Measurements from ENCODE around the gene HORMAD2.
"Not testable (repeated sequence)": the region's sequence is repeated elsewhere in the genome, so short reads cannot be mapped to it uniquely, and the experiment has no call there.

The HORMAD2 gene

DNA sequence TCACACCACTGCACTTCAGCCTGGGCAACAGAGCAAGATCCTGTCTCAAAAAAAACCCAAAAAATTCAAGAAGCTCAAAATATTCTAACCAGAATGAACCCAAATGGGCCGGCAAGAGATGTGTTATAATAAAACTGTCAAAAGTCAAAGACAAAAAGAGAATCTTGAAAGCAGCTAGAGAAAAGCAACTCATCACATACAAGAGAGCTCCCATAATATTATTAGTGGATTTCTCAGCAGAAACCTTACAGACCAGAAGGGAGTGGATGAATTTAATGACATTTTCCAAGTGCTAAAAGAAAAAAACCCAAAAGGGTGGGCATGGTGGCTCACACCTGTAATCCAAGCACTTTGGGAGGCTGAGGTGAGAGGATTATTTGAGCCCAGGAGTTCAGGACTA is 22.9 kb upstream of the HORMAD2 start:
- DNase-seq: no peak

DNA sequence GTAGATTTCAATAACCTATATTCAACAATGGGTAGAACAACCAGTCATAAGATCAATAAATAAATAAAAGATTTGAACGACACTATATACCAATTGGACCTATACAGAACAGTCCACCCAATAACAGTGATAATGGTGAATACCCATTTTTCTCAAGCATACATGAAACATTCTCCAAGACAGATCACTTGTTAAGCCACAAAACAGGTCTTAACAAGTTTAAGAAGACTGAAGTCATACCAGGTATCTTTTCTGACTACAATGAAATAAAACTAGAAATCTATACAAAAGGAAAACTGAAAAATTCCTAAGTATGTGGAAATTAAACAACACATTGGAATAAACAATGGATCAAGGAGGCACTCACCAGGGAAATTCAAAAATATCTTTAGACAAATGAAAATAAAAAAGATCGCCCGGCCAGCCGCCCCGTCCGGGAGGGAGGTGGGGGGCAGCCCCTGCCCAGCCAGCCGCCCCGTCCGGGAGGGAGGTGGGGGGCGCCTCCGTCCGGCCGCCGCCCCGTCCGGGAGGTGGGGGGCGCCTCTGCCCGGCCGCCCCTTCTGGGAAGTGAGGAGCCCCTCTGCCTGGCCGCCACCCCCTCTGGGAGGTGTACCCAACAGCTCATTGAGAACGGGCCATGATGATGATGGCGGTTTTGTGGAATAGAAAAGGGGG is 20.8 kb upstream of the HORMAD2 start:
- DNase-seq: not testable (repeated sequence)

DNA sequence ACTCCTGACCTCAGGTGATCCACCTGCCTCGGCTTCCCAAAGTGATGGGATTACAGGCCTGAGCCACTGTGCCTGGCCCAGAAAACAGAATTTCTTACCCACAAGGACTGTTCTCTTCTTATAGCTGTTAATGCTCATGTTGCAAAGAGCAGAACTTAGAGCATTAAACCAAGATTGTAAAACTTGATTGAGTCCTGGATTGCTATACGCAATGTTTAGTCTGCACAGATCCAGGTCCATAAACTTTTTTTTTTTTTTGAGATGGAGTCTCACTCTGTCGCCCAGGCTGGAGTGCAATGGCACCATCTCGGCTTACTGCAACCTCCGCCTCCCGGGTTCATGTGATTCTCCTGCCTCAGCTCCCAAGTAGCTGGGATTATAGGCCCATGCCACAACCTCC is 19.2 kb upstream of the HORMAD2 start:
- DNase-seq: not testable (repeated sequence)

DNA sequence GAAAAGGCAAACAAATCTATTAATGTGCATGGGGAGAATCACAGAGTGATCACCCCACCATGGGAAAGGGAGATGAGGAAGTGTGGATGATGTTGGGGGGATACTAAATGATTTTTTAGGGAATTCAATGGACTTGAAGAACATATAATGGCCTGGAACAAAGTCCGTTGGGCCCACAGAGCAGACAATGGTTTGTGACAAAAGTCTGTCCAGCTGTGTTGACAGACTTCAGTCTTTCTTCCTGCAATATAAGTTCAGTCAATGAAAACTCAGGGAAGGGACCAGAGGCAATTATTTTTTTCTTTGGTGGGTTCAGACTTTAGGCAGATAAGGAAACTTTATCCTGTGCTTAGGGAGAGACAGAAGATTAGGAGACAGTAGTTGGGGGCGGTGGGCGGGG is 18.0 kb upstream of the HORMAD2 start:
- no peak for DNase-seq

DNA sequence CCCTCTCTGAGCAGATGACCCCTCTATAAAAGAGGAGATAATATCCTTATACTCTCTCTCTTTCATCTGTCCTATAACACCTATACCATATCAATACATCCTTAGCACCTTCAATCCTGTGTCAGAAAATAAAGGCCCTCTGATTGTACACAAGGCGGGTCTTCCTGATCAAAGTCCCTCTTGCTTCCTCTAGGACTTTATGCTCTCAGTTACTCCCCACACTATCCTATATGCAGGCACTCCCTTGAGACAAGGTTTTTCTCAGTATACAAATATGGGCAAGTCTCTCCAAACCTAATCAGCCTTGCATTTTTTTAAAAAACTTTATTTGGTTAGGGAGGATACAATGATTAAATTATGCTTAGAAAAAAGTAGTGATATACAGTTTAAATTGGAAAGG is 17.3 kb upstream of the HORMAD2 start:
- no peak for DNase-seq

DNA sequence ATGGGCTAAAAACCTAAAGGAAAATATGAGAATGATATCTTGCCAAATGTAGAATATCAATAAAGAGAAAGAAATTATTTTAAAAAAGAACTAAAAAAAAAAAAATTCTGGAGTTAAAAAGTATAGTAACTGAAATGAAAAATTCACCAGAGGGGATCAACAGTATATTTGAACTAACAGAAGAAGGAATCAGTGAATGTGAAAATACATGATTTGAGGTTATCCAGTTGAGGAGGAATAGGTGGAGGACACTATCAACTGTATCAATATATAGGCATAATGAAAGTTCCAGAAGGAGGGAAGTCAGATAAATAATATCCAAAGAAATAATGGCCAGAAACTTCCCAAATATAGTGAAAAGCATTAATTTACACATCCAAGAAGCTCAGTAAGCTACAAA is 16.1 kb upstream of the HORMAD2 start:
- no peak for DNase-seq

DNA sequence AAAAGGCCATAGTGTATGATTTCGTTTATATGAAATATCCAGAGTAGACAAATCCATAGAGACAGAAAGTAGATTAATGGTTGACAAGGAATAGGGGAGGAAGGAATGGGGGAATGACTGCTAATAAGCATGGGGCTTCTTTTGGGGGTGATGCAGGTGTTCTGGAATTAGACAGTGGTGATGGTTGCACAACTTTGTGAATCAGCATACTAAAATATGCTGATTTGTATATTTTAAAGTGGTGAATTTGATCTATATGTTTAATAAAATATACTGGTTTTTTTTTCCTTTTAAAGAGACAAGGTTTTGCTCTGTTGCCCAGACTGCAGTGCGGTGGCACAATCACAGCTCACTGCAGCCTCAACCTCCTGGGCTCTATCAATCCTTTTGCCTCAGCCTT is 6.5 kb upstream of the HORMAD2 start:
- no peak for DNase-seq

DNA sequence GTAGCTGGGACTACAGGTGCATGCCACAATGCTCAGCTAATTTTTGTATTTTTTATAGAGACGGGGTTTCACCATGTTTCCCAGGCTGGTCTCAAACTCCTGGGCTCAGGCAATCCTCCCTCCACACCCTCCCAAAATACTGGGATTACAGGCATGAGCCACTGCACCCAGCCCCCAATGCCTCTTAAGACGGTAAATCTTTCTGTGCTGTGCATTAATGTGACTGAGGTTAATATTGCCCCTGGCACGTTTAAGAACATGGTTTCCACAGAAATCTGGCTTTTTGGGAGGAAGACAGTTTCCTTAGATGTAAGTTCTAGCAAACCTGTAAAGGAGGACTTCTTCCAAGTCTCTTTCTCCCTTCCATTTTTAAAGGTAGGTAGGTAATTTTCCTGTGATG is 6.1 kb upstream of the HORMAD2 start:
- DNase-seq: no peak

DNA sequence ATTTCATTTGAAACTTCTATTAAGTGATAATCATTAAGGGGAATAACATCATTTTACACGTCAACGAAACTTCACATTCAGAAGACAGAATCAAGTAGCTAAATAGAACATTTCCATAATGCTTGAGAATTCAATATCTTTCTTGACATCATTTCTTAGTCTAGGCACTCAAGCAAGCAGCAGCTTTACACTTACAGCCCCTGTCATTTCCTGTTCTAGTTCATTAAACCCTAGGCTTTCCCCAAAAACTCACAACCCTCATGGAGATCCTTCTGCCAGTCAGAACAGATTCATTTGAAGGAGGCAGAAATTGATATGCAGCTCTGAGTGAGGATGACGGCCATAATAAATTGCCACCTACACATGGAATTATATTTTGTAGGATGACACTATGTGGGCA is 5.3 kb upstream of the HORMAD2 start:
- DNase-seq: no peak

DNA sequence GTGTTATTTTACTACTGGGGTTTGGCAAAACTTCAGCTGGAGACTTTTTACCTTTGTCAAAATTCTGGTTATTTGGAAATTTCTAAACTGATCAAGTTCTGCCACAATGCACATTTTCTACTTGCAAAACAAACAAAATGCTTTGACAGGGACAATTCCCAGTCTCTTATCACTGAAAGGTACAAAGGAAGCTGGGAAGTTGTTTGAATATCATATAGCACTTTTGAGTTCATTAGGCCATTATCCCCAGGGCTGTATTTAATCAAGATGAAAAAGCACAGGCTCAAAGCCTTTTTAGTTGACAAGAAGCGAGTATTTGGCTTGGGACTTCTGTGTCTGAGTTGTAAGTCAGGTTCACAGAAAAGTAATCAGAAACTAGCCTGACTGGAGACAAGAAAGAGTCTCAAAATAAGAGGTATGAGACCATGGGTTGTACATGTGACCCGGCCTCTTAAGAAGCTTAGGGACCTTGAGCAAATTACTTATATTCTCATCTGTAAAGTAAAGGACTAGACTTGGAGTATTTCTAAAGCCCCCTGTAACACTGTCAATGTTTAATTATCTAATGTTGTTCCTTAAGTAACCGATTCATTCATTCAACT is 2.9 kb upstream of the HORMAD2 start:
- DNase-seq: no peak

DNA sequence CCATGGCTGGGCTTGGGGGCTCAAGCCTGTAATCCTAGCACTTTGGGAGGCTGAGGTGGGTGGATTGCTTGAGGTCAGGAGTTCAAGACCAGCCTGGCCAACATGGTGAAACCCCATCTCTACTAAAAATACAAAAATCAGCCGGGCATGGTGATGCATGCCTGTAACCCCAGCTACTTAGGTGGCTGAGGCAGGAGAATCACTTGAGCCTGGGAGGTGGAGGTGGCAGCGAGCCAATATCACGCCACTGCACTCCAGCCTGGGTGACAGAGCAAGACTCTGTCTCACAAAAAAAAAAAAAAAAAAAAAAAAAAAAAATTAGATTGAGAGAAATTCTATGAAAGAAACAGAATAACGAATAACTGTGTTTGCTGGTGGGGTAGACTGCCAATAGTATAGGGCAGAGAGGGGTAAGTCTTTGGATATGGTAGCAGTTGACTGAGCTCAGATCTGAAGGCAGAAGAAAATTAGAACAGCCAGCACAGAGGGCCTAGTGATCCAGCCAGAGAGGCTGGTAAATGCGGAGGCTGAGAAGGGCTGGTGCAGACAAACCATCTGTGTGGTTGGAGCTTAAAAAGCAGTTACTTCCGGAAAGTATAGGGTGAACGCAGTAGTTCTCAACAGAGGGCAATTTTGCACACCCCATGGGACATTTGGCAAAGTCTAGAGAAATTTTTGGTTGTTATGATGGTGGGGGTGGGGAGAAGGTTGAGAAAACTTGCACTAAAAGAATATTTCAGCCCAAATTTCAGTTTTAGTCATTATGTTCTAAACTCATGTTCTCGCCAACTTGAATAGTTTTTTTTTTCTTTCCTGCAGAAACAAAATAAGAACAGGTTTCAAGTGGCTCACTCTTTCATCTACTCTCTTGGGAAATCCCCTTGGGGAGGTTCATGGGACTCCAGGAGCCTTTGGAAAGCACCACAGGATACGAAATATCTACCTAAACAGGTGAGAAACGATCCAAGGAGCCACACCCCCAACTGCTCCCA is 1.6 kb upstream of the HORMAD2 start:
- DNase-seq: no peak

DNA sequence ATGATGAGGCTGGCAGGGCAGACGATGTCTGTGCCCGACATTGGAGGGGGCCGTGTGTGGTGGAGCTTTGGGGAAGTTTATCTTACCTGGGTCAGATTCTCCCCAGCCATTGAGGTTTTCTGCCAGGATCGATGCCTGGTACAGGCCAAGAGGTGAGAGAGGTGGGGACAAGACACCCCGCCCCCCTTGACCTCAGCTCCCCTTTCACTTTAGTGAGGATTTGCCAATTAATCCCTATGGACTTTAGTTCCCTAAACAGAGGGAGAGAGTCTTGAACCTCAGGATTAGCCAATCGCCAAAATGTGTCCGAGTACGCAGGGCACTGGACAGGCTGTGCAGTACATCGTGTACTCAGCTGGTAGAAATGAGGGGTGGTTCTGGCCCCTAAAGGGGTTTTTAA is 541 bp downstream of the HORMAD2 start:
- DNase-seq: no peak

DNA sequence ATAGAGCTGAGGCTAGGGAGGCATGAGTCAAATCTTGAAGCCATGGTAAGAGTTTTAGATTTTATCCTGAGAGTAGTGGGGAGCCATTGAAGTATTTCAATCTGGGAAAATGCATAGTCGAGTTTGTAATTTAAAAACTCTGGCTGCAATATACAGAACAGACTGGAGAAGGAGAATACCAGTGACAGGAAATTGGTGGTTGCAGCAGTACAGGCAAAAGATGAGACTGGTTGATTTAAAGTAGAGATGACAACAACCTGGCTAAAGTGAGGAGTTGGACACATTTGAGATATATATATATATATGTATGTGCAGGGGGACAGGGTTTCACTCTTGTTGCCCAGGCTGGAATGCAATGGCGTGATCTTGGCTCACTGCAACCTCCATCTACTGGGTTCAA is 6.2 kb downstream of the HORMAD2 start:
- DNase-seq: no peak

DNA sequence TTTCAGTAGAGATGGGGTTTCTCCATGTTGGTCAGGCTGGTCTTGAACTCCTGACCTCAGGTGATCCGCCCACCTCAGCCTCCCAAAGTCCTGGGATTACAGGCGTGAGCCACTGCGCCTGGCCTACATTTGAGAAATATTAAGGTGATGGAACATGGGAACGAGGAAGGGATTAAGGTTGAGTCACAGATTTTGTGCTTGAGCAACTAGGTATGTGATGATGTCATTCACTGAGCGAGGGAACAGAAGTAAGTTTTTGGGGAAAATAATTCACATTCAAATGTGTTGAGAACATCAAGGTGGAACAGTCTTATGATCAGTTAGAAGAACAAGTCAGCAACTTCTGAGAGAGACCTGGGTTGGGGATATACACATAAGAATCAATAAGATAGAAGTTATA is 6.8 kb downstream of the HORMAD2 start:
- DNase-seq: not testable (repeated sequence)

DNA sequence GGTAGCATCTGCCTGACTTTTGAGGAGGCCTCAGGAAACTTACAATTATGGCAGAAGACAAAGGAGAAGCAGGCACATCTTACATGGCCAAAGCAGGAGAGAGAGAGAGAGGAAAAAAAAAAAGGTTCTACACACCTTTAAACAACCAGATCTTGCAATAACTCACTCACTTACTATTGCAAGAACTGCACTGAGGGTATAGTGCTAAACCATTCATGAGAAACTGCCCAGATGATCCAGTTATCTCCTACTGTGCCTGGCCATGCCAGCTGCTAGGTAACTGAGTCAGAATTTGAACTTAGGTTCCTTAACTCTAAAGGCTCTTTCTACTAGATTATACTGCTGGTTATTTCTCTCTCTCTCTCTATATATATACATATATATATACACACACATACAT is 7.3 kb downstream of the HORMAD2 start:
- DNase-seq: no peak

DNA sequence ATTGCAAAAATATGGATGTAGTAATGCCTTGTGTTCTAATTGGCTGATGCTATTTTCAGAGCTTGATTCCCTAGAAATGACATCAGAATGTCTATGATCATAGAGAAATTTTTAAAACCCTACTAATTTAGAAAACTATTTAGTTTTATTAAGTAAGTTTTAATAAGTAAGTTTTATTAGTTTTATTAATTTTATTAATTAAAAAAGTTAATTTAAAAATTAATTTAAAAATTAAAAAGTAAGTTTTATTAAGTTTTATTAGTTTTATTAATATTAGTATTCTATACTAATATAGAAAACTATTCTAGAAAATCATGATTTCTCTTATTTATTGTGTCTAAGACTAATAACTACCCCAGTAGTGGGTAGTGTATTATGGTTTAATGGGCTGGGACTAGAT is 8.2 kb downstream of the HORMAD2 start:
- DNase-seq: no peak

DNA sequence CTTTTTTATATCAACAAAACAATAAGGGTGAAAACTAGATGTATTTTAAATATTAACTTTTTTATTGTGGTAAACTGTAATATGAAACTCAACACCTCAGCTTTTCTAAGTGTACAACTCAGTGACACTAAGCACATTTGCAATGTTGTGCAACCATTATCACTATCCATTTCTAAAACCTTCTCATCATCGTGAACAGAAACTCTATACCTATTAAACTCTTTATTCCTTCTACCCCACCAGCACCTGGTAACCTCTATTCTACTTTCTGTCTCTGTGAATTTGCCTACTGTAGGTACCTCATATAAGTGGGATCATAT is 9.4 kb downstream of the HORMAD2 start:
- no peak for DNase-seq

DNA sequence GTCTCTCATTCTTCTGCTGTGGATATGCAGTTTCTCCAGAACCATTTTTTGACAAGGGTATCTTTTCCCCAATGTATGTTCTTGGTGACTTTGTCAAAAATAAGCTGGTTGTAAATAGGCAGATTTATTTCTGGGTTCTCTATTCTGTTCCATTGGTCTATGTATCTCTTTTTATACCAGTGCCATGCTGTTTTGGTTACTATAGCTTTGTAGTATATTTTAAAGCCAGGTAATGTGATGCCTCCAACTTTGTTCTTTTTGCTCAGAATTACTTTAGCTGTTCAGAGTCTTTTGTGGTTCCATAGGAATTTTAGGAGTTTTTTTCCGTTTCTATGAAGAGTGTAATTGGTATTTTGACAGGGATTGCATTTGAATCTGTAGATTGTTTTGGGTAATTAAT is 12.4 kb downstream of the HORMAD2 start:
- no peak for DNase-seq

DNA sequence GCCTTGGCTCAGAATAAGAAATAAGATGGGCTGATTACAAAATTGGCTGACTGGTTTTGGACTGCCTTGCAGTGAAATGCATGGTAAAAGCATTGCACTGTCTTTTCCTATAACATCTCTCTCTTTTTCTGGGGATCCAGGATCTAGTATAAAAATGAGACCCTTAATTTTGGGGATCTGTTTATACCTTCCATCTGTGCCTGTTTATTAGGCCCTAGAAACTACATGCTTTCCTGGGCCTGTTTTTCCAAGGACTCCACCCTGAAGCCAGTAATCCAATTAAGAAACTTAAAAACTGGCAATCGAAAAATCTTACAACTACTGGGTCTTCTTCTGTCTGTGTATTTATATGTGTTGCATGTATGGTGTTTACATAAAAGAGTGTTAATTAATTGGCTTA is 14.5 kb downstream of the HORMAD2 start:
- DNase-seq: no peak

DNA sequence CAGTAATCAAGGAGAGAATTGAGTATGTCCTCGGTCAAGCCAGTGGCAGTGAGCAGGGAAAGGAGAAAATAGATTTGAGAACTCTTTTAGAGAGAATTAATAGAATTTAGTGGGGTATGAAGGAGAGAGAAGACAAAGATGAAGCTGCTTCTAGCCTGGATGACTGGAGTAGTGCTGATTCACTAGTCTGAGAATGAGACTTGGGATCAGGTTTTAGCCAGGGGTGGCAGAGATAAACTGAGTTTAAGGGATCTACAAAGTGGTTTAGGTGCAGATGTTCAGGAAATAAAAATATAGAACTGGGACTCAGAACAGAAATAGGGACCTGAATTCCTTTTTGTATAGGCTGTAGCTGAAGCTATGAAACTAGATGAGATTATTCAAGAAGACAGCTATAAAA is 17.6 kb downstream of the HORMAD2 start:
- no peak for DNase-seq

DNA sequence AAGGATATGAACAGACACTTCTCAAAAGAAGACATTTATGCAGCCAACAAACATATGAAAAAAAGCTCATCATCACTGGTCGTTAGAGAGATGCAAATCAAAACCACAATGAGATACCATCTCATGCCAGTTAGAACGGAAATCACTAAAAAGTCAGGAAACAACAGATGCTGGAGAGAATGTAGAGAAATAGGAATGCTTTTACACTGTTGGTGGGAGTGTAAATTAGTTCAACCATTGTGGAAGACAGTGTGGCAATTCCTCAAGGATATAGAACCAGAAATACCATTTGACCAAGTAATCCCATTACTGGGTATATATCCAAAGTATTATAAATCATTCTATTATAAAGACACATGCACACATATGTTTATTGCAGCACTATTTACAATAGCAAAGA is 20.5 kb downstream of the HORMAD2 start:
- DNase-seq: not testable (repeated sequence)

DNA sequence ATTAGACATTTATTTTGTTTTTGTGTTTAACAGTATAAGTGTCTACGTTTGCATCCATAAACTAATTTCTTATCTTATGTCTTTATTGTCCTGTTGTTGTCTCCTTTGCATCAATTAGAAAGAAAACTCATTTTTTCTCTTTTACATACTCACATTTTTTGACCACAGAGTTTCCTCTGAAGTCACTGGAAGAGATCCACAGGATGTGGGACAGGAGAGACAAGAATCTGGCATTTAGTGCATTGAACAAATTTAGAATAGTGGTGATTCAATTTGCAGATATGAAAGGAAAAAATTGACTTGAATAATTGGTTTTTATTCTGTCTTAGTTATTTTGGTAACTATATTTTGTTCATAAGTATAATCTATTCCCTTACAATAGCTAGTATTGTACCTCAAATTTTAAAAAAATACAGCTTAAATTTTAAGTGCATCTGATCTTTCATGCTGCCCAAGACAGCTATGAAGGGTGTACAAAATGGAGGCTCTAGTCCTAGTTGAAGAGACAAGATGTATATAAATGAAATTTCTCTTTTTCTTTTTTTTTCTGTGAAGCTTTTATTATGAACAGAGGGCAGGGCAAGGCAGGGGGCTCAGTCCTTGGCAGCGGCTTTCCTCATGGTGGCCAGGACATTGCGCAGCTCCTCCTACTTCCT is 24.4 kb downstream of the HORMAD2 start:
- no peak for DNase-seq

DNA sequence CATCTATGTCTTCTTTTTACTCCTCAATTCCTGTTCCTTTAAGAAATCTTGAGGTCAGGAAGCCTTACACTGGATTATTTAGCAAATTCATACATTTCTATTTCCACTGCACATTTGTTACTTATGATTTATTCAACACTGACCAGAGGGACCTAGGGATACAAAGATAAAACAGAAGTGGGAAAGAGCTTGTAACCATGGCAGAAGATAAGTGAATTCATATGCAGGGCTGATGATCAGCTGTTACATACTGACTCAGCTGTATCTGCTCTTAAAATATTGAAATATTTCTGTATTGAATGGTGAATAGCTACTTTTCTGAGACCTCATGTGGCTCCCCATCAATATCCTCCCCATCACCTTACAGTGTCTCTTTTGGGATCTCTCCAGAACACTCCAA is 25.2 kb downstream of the HORMAD2 start:
- no peak for DNase-seq

DNA sequence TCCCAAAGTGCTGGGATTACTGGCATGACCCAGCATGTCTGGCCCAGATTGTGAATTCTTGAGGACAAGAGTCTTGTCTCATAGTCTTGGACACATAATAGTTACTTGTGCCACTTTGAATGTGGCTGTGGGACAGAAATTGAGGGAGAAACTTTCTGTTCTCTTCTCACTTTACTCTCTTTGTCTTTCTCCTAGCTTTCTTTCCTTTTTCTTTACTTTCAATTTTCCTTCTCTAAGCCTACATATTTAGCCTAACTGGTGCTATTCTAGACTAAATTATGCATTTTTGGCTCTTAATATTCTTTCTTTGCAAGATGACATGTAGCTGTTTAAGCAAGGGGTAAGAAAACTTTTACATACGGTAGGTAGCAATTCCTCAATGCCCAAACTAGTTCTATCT is 33.2 kb downstream of the HORMAD2 start:
- no peak for DNase-seq
